COLO668 (cell line): ENCODE measurements around the gene VWA8.
"Not testable (repeated sequence)": the region's sequence is repeated elsewhere in the genome, so short reads cannot be mapped to it uniquely, and the experiment has no call there.

Experiments used
- DNase-seq: peaks from one replicate; lab custom pipeline; 2025; ENCODE audit not compliant: unreplicated experiment; lab: John Stamatoyannopoulos, UW

VWA8 gene

GRCh38 chr13:41597348-41598041, 363.4 kb downstream of the VWA8 start:
- no peak for DNase-seq

GRCh38 chr13:41596190-41596589, 364.7 kb downstream of the VWA8 start:
- no peak for DNase-seq

DNA sequence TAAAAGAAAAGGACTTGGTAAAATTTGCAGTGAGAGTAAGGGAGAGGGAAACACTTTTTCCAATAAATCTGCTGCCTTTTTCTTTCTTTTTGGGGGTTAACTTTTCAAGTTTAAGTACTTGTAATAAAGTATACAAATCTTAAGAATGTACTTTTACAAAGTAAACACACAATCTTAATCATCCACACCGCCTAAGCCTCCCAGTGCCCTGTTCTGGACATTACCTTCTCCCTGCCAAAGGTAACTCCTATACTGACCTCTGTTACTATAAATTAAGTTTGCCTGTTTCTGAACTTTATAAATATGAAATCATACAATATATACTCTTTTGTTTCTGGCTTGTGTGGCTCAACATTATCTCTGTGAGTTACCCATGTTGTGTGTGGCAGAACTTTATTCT, 365.6 kb downstream of the VWA8 start:
- no peak for DNase-seq

DNA sequence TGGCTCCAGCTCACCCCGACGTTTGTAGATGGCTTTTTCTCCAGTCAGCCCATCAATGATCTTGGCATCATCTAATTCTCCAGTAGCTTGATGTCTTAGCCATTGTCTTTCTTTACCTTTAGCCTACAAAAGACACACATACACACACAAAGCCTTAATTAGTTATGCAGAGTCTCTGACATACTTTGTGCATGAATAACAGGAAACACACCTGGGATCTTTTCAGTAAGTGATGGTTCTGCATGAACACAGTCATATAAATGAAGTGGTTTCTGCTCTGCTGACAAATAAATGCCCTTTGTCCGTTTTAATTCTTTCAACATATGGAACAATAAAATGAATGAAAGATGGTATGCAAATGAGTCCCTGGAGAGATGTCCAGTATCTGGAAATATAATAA, 370.3 kb downstream of the VWA8 start:
- DNase-seq = no peak

- no peak for DNase-seq
These were observed 370.8 kb downstream of the VWA8 start for GRCh38 chr13:41590122-41590521.

DNA sequence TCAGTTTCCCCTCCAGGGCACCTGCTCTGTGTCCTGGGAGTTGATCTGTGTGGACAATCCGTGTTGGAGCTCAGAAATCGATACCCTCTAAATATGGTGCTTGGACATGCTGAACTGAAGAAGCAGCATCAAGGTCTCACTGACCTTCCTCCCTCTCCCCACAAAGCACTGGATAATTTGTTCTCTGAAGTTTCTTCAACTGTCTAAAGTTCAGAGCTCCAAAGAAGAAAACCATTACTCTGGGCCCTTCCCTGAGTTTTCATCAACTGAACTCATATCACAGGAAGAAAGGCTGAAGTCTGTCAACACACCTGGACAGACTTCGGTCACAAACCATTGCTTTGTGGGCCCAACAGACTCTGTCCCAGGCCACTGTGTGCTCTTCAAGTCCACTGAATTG, 371.5 kb downstream of the VWA8 start:
- peak; percentile 37 for DNase-seq

GRCh38 chr13:41588899-41589298, 372.0 kb downstream of the VWA8 start:
- peak; percentile 48 for DNase-seq

- DNase-seq = no peak
These were observed 372.5 kb downstream of the VWA8 start for GRCh38 chr13:41588448-41588847.

- no peak for DNase-seq
These were observed 373.4 kb downstream of the VWA8 start for GRCh38 chr13:41587490-41587889.

DNA sequence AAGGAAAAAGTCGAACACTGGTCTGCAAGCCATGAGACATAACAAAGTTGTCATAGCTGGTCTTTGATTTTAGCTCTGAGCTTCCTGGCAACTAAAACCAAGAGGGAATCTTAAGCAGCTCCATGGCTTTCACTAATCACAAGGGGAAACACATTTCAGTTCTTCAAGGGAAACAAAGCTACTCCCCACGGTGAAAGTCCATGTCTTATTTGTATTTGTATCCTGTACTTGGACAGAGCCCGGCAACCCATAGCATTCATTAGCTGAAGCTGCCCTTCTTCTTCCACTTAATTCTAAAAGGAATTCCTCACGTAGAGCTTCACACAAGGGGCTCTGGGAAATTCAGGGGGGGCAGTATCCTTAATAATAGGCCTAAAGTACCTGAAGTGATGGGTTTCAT, 374.7 kb downstream of the VWA8 start:
- DNase-seq = no peak

GRCh38 chr13:41582027-41582463, 378.9 kb downstream of the VWA8 start:
- no peak for DNase-seq

DNA sequence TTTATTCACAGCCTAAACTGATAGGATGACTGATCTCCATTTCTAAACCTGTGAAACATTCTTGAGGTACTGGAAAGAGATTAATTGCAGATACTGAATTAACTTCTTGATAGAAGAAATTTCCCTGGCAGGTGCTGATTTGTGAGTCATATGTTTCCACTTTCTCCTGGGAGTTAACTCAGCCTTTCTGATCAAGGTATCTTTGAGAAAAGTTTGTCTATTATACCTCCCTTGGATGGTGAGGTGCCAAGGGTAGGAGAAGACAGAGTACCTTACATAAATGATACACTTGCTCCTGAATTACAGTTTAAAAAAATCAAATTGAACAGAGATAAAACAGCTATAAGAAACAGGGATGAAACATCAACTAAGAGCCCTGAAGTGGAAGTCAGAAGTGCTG, 380.6 kb downstream of the VWA8 start:
- DNase-seq = no peak

DNA sequence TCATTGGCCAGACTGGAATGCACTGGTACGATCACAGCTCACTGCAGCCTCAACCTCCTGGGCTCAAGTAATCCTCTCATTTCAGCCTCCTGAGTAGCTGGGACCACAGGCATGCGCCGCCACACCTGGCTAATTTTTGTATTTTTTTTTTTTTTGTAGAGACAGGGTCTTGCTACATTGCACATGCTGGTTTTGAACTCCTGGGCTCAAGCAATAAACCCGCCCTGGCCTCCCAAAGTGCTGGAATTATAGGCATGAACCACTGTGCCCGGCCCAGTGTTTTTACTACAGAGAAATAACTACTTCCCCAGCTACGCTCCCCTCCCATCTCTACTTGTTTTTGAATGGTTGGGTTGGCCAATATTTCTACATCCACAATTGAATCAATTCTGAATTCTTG, 381.0 kb downstream of the VWA8 start:
- DNase-seq = no peak

GRCh38 chr13:41579168-41579567, 381.7 kb downstream of the VWA8 start:
- no peak for DNase-seq

DNA sequence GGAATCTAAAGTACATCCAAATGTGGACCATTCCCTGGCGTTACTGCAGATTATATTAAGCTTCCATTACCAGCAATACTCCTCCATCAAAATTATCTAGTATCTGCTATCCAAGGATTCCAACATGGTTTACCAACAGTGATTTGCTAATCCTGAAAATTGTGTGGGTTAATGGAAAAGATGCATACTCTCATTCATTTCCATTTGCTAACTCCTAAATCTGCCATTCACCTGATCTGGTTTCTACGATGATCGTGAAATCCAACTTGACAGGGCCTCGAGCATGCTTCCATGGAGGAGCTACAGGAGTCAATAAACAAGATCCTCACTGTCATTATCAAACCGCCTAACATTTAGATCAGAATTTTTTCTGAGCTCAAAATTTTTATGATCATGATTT, 382.5 kb downstream of the VWA8 start:
- DNase-seq = no peak

GRCh38 chr13:41577436-41577835, 383.5 kb downstream of the VWA8 start:
- no peak for DNase-seq

- DNase-seq = not testable (repeated sequence)
These were observed 387.3 kb downstream of the VWA8 start for GRCh38 chr13:41573640-41574039.

GRCh38 chr13:41571817-41572340, 389.0 kb downstream of the VWA8 start:
- DNase-seq = not testable (repeated sequence)

- DNase-seq = no peak
These were observed 391.9 kb downstream of the VWA8 start for GRCh38 chr13:41568972-41569351.

GRCh38 chr13:41568143-41568971, 392.6 kb downstream of the VWA8 start:
- no peak for DNase-seq

GRCh38 chr13:41567363-41567762, 393.5 kb downstream of the VWA8 start:
- DNase-seq = no peak

DNA sequence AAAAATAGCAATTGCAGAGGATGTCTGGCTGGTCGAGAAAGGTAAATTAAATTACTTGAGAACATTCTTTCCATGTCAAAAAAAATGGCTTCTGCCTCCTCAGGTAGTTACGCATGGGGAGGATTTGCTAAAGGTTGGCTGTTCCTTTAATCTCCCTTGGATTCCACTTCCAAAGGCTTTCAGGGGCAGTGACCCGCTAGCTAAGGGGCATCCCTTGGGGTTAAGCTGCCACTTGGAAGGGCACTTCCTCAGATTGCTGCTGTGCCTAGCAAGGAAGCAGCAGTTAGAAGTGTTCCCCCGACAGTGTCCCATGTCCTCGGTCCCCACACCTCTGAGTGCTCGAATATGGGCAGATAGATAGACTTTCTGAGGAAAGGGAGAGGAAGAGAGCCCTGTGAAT, 395.1 kb downstream of the VWA8 start:
- DNase-seq = no peak
